HS-5 (cell line): ENCODE measurements around the gene CRIM1.

Experiments
- DNase-seq: peaks from one replicate; pipeline ENCODE4 v3.0.0-alpha.2; 2012; ENCODE audit warnings: low read depth

The CRIM1 gene

GRCh38 chr2:36554531-36554930 lies 199.0 kb downstream of the CRIM1 start:
- DNase-seq = no peak

GRCh38 chr2:36555789-36556188 lies 200.2 kb downstream of the CRIM1 start:
- no peak for DNase-seq

- DNase-seq = no peak
Measured at GRCh38 chr2:36556842-36557241, 201.3 kb downstream of the CRIM1 start.

GRCh38 chr2:36559221-36559942 lies 203.8 kb downstream of the CRIM1 start:
- no peak for DNase-seq

- no peak for DNase-seq
Measured at GRCh38 chr2:36560726-36561125, 205.1 kb downstream of the CRIM1 start.

- peak; percentile 94 for DNase-seq
Measured at GRCh38 chr2:36561237-36561944, 205.8 kb downstream of the CRIM1 start.

GRCh38 chr2:36562240-36562639 lies 206.7 kb downstream of the CRIM1 start:
- peak; percentile 73 for DNase-seq

GRCh38 chr2:36562973-36563532 lies 207.5 kb downstream of the CRIM1 start:
- no peak for DNase-seq

- no peak for DNase-seq
Measured at GRCh38 chr2:36564377-36564930, 208.9 kb downstream of the CRIM1 start.

- DNase-seq = no peak
Measured at GRCh38 chr2:36565712-36566111, 210.1 kb downstream of the CRIM1 start.

- no peak for DNase-seq
Measured at GRCh38 chr2:36566887-36567286, 211.3 kb downstream of the CRIM1 start.

- no peak for DNase-seq
Measured at GRCh38 chr2:36567711-36568408, 212.3 kb downstream of the CRIM1 start.

GRCh38 chr2:36568516-36569246 lies 213.1 kb downstream of the CRIM1 start:
- peak; percentile 90 for DNase-seq

GRCh38 chr2:36569267-36569856 lies 213.8 kb downstream of the CRIM1 start:
- no peak for DNase-seq

- no peak for DNase-seq
Measured at GRCh38 chr2:36570416-36570815, 214.8 kb downstream of the CRIM1 start.

- DNase-seq = no peak
Measured at GRCh38 chr2:36572054-36572718, 216.6 kb downstream of the CRIM1 start.

- DNase-seq = no peak
Measured at GRCh38 chr2:36572719-36573059, 217.1 kb downstream of the CRIM1 start.

- DNase-seq = no peak
Measured at GRCh38 chr2:36573165-36573564, 217.6 kb downstream of the CRIM1 start.

GRCh38 chr2:36574560-36574959 lies 219.0 kb downstream of the CRIM1 start:
- DNase-seq = no peak

- no peak for DNase-seq
Measured at GRCh38 chr2:36577884-36578283, 222.3 kb downstream of the CRIM1 start.
